HL-60 (cell line): ENCODE data around the gene ATP8A2.
"Not testable (repeated sequence)": the region's sequence is repeated elsewhere in the genome, so short reads cannot be mapped to it uniquely, and the experiment has no call there.

Experiments
- DNase-seq, 2 experiments: peaks; one replicate each; pipeline ENCODE4 v3.0.0-alpha.2; 2010 to 2020; ENCODE audit warnings: low read depth in 1 of 2, low spot score in 1 of 2
- H3K27ac ChIP-seq: fragments of 250-450 bp; sonication (Bioruptor Pico); replicated peaks from 2 replicates; pipeline ENCODE4 v1.5.1; 2020; ENCODE audit warnings: mild to moderate bottlenecking, moderate library complexity
- H3K27me3 ChIP-seq: fragments of 250-450 bp; sonication (Bioruptor Pico); 2 replicates; pipeline ENCODE4 v1.5.1; 2021; ENCODE audit warnings: mild to moderate bottlenecking, moderate library complexity; ENCODE audit not compliant: insufficient read depth, poor library complexity, severe bottlenecking
- H3K4me3 ChIP-seq: replicated peaks from 2 replicates; pipeline ENCODE4 v1.5.1; 2011; ENCODE audit warnings: mild to moderate bottlenecking, control low read depth, low read length; ENCODE audit not compliant: insufficient read depth
- GABPA ChIP-seq: IDR thresholded peaks from 2 replicates; pipeline ENCODE4 v1.6.1; 2012; ENCODE audit warnings: low read depth
- POLR2AphosphoS5 ChIP-seq: IDR thresholded peaks from 2 replicates; pipeline ENCODE4 v1.6.1; 2012; ENCODE audit warnings: low read depth
- SPI1 ChIP-seq: IDR thresholded peaks from 2 replicates; pipeline ENCODE4 v1.6.1; 2012; ENCODE audit warnings: low read depth, mild to moderate bottlenecking, borderline replicate concordance
- TF ChIP-seq, protein P1 (sequence below): IDR thresholded peaks from one replicate; pipeline ENCODE4 v1.5.1; 2011; ENCODE audit warnings: low read length, control low read depth, inconsistent platforms; ENCODE audit not compliant: insufficient read depth
- TF ChIP-seq, protein P2 (sequence below): IDR thresholded peaks from 2 replicates; pipeline ENCODE4 v1.6.1; 2012; ENCODE audit warnings: low read depth; ENCODE audit not compliant: insufficient replicate concordance

The ATP8A2 gene

DNA sequence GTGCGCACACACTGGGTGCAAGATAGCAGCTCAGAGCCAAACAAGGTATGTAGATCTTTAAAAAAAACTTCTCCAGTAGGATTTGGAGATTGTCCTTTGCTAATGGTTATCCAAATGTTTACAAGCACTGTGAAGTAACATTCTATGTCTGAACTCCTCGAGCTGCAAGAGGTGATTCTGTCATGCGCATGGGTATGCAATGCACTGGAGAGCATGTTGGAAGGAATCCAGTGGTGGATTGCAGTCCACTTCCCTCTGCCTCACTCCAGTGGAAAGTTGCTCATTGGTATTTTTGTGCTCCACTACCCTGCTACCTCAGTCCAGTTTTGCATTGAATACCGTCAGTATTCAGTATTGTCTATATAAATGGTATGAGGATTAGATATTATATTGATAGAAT is 132.1 kb downstream of the ATP8A2 start:
- H3K4me3 ChIP-seq = no peak overlapping the region
- TF ChIP-seq SPI1 (no peak), POLR2AphosphoS5 (no peak), GABPA (no peak)
- TF ChIP-seq, protein P1, sequence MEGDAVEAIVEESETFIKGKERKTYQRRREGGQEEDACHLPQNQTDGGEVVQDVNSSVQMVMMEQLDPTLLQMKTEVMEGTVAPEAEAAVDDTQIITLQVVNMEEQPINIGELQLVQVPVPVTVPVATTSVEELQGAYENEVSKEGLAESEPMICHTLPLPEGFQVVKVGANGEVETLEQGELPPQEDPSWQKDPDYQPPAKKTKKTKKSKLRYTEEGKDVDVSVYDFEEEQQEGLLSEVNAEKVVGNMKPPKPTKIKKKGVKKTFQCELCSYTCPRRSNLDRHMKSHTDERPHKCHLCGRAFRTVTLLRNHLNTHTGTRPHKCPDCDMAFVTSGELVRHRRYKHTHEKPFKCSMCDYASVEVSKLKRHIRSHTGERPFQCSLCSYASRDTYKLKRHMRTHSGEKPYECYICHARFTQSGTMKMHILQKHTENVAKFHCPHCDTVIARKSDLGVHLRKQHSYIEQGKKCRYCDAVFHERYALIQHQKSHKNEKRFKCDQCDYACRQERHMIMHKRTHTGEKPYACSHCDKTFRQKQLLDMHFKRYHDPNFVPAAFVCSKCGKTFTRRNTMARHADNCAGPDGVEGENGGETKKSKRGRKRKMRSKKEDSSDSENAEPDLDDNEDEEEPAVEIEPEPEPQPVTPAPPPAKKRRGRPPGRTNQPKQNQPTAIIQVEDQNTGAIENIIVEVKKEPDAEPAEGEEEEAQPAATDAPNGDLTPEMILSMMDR = no peak
- TF ChIP-seq, protein P2, sequence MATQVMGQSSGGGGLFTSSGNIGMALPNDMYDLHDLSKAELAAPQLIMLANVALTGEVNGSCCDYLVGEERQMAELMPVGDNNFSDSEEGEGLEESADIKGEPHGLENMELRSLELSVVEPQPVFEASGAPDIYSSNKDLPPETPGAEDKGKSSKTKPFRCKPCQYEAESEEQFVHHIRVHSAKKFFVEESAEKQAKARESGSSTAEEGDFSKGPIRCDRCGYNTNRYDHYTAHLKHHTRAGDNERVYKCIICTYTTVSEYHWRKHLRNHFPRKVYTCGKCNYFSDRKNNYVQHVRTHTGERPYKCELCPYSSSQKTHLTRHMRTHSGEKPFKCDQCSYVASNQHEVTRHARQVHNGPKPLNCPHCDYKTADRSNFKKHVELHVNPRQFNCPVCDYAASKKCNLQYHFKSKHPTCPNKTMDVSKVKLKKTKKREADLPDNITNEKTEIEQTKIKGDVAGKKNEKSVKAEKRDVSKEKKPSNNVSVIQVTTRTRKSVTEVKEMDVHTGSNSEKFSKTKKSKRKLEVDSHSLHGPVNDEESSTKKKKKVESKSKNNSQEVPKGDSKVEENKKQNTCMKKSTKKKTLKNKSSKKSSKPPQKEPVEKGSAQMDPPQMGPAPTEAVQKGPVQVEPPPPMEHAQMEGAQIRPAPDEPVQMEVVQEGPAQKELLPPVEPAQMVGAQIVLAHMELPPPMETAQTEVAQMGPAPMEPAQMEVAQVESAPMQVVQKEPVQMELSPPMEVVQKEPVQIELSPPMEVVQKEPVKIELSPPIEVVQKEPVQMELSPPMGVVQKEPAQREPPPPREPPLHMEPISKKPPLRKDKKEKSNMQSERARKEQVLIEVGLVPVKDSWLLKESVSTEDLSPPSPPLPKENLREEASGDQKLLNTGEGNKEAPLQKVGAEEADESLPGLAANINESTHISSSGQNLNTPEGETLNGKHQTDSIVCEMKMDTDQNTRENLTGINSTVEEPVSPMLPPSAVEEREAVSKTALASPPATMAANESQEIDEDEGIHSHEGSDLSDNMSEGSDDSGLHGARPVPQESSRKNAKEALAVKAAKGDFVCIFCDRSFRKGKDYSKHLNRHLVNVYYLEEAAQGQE = no peak
- H3K27me3 ChIP-seq = peaks cover 4% of the 10 kb centered on the region
- DNase-seq = no peak
- H3K27ac ChIP-seq = no peak overlapping the region

DNA sequence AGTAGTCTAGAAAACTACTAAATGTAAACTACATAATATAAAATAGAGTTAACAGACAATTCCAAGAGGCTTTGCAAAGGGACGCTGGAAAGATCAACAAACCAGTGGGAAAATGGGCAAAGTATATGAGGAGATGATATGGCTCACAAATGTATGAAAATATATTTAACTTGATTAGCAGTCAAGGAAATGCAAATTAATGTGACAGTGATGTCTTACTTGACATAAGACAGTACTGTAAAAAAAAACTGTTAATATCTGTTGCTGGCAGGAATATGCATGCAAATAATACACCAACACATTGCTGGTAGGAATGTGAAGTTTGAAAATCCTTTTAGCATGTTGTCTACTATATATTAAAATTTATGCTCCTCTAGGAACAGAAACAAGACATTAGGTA is 136.1 kb downstream of the ATP8A2 start:
- no peak for TF ChIP-seq GABPA
- TF ChIP-seq, protein P1 = no peak
- TF ChIP-seq SPI1 = no peak
- TF ChIP-seq, protein P2 = no peak
- TF ChIP-seq POLR2AphosphoS5 = no peak
- DNase-seq = no peak
- no peak overlapping the region for H3K27ac ChIP-seq
- H3K27me3 ChIP-seq = no peaks in the 10 kb centered on the region
- no peak overlapping the region for H3K4me3 ChIP-seq

DNA sequence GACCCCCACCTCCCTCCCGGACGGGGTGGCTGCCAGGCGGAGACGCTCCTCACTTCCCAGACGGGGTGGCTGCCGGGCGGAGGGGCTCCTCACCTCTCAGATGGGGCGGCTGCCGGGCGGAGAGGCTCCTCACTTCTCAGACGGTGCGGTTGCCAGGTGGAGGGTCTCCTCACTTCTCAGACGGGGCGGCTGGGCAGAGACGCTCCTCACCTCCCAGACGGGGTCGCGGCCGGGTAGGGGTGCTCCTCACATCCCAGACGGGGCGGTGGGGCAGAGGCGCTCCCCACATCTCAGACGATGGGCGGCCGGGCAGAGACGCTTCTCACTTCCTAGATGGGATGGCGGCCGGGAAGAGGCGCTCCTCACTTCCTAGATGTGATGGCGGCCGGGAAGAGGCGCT is 141.3 kb downstream of the ATP8A2 start:
- H3K27ac ChIP-seq, DNase-seq, H3K27me3 ChIP-seq, H3K4me3 ChIP-seq: not testable (repeated sequence)

DNA sequence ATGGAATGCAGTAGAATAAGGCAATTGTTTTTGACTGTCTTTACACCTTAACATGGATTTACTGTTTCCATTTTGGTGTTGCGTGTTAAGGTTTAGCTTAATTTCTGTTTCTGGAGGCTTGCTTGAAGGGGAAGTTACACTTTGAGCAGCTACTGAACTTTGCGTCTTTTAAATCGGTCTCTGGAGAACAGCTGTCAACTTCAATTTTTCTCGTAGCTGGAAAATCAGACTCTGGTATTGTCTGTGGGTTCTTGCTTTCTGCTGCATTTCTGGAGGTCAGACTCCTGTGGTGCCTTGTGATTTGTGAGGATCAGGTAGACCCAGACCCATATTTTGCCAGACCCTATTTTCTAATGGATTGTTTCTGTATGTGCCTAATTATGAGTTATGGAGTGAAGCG is 146.7 kb downstream of the ATP8A2 start:
- TF ChIP-seq, protein P1 = no peak
- no peak for TF ChIP-seq GABPA
- TF ChIP-seq POLR2AphosphoS5 = no peak
- TF ChIP-seq SPI1 = no peak
- TF ChIP-seq, protein P2 = no peak
- no peak for DNase-seq
- no peak overlapping the region for H3K4me3 ChIP-seq
- no peak overlapping the region for H3K27ac ChIP-seq
- no peaks in the 10 kb centered on the region for H3K27me3 ChIP-seq
